GM19438 (cell line): ENCODE data around the gene KRTAP29-1.
"Not testable (repeated sequence)": the region's sequence is repeated elsewhere in the genome, so short reads cannot be mapped to it uniquely, and the experiment has no call there.

Source experiments
- ATAC-seq: cut with Tn5 transposase; IDR thresholded peaks from one replicate; pipeline ENCODE4 v1.9.1; 2021; ENCODE audit warnings: low read depth; ENCODE audit not compliant: unreplicated experiment

KRTAP29-1 gene

GRCh38 chr17:41302981-41303380 is 330 bp upstream of the KRTAP29-1 start:
- ATAC-seq = no peak

- no peak for ATAC-seq
These were observed 1.4 kb downstream of the KRTAP29-1 start for GRCh38 chr17:41301204-41301790.

GRCh38 chr17:41298458-41299135 is 4.1 kb downstream of the KRTAP29-1 start:
- ATAC-seq = no peak

- ATAC-seq = no peak
These were observed 5.8 kb downstream of the KRTAP29-1 start for GRCh38 chr17:41296846-41297245.

GRCh38 chr17:41294016-41294415 is 8.6 kb downstream of the KRTAP29-1 start:
- no peak for ATAC-seq

GRCh38 chr17:41287050-41287449 is 15.6 kb downstream of the KRTAP29-1 start:
- ATAC-seq = no peak

- no peak for ATAC-seq
These were observed 18.1 kb downstream of the KRTAP29-1 start for GRCh38 chr17:41284546-41284945.

- ATAC-seq = no peak
These were observed 18.6 kb downstream of the KRTAP29-1 start for GRCh38 chr17:41284043-41284442.

GRCh38 chr17:41278176-41278955 is 24.3 kb downstream of the KRTAP29-1 start:
- no peak for ATAC-seq

GRCh38 chr17:41275648-41276190 is 26.9 kb downstream of the KRTAP29-1 start, which contains the start of gene KRTAP9-7:
KRTAP9-7 (plus strand) TSS chr17:41275698; CDS start chr17:41275698, 0 bp downstream.
- ATAC-seq = not testable (repeated sequence)

- no peak for ATAC-seq
These were observed 30.8 kb downstream of the KRTAP29-1 start for GRCh38 chr17:41271858-41272257.

- not testable (repeated sequence) for ATAC-seq
These were observed 31.3 kb downstream of the KRTAP29-1 start for GRCh38 chr17:41271323-41271722.

- ATAC-seq = no peak
These were observed 34.9 kb downstream of the KRTAP29-1 start for GRCh38 chr17:41267711-41268110.

GRCh38 chr17:41265078-41265477 is 37.6 kb downstream of the KRTAP29-1 start, which contains the start of gene KRTAP9-6:
KRTAP9-6 (plus strand) TSS chr17:41265378; CDS start chr17:41265378, 0 bp downstream.
- ATAC-seq = no peak

GRCh38 chr17:41264599-41264998 is 38.1 kb downstream of the KRTAP29-1 start:
- no peak for ATAC-seq

- no peak for ATAC-seq
These were observed 39.4 kb downstream of the KRTAP29-1 start for GRCh38 chr17:41263212-41263611.

GRCh38 chr17:41258406-41258805 is 44.2 kb downstream of the KRTAP29-1 start:
- no peak for ATAC-seq

- no peak for ATAC-seq
These were observed 46.4 kb downstream of the KRTAP29-1 start for GRCh38 chr17:41256291-41256685.

GRCh38 chr17:41255381-41256290 is 47.0 kb downstream of the KRTAP29-1 start, which contains the start of gene KRTAP9-9:
KRTAP9-9 (plus strand) TSS chr17:41255384.
- not testable (repeated sequence) for ATAC-seq

- no peak for ATAC-seq
These were observed 47.8 kb downstream of the KRTAP29-1 start for GRCh38 chr17:41254861-41255260.
